ENCODE data around the gene DAG1.

DNA sequence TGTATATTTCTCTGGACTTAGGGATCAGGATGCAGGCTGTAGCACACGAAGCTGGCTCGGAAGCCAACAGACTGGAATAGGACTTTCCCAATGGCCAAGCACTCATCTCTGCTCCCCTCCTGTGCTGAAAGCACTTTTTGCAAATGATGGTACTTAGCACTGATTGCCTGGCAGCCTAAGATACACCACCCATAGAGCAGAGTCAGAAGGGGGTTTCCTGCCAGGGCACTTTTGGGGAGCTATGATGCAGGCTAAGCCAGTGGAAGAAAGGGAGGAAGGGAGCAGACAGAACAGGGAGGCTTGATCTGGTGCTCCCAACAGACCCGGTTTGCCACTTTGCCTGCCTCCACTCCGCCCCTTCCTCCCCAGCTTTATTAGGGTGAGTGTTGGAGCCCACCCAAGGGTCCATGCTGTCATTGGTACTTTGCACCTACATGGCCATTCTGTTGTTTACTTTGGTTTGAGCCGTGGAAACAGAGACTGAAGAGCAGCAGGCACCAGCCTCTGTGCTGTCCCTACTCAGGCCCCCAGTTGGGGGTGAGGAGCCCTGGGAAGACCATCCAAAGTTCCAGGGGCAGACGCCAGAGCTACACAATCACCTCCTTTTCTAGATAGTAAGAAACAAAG lies 100.1 kb downstream of the DAG1 start:
- TF ChIP-seq, protein P1, sequence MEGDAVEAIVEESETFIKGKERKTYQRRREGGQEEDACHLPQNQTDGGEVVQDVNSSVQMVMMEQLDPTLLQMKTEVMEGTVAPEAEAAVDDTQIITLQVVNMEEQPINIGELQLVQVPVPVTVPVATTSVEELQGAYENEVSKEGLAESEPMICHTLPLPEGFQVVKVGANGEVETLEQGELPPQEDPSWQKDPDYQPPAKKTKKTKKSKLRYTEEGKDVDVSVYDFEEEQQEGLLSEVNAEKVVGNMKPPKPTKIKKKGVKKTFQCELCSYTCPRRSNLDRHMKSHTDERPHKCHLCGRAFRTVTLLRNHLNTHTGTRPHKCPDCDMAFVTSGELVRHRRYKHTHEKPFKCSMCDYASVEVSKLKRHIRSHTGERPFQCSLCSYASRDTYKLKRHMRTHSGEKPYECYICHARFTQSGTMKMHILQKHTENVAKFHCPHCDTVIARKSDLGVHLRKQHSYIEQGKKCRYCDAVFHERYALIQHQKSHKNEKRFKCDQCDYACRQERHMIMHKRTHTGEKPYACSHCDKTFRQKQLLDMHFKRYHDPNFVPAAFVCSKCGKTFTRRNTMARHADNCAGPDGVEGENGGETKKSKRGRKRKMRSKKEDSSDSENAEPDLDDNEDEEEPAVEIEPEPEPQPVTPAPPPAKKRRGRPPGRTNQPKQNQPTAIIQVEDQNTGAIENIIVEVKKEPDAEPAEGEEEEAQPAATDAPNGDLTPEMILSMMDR (optimal IDR thresholded peaks at IDR 0.05 in 1 of 3, IDR thresholded peaks at IDR 0.05 in 1 of 3, conservative IDR thresholded peaks at IDR 0.05 in 1 of 3; ENCODE audit: extremely low read depth in 1 of 3, insufficient read depth in 2 of 3, low read length in 3 of 3): no peak
- TF ChIP-seq EZH2 (IDR thresholded peaks at IDR 0.05; ENCODE audit: low read length): no peak

Measured in keratinocyte (primary cell).